Superior temporal gyrus (tissue), 1 donor: ENCODE results near the gene CRACR2A.

Experiments used
- DNase-seq: peaks from one replicate; pipeline ENCODE4 v3.0.0-alpha.2; 2016; ENCODE audit errors: extremely low spot score

Gene CRACR2A

GRCh38 chr12:3565985-3566384, 186.9 kb downstream of the CRACR2A start:
- no peak for DNase-seq
